GM12875 (cell line): Measurements from ENCODE around the gene ACAA2.
A peak's percentile ranks its signal among the peaks of the same experiment; 100 is the strongest.

Source experiments
- H3K4me3 ChIP-seq: one replicate; pipeline ENCODE4 v1.5.1; 2011; ENCODE audit warnings: low read depth, low read length, control low read depth
- TF ChIP-seq, protein P1 (sequence below): IDR thresholded peaks from 2 replicates; pipeline ENCODE4 v1.5.1; 2011; ENCODE audit warnings: low read depth, mild to moderate bottlenecking, control low read depth, inconsistent platforms, low read length, moderate library complexity, borderline replicate concordance; ENCODE audit not compliant: insufficient read depth

Gene ACAA2

DNA sequence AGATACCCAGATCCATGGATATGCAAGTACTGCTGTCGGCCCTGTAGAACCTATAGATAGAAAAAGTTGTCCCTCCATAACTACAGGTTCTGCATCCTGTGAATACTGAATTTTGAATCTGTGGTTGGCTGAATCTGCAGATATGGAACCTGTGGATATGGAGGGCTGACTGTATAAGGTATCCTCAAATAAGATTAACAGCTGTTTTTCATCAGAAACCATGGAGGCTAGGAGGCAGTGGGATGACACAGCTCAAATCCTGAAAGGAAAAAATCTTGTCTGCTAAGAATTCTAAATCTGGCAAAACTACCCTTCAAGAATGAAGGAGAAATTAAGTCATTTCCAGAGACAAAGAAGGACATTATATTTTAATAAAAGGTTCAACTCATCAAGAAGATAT is 14.7 kb upstream of the ACAA2 start:
- TF ChIP-seq, protein P1, sequence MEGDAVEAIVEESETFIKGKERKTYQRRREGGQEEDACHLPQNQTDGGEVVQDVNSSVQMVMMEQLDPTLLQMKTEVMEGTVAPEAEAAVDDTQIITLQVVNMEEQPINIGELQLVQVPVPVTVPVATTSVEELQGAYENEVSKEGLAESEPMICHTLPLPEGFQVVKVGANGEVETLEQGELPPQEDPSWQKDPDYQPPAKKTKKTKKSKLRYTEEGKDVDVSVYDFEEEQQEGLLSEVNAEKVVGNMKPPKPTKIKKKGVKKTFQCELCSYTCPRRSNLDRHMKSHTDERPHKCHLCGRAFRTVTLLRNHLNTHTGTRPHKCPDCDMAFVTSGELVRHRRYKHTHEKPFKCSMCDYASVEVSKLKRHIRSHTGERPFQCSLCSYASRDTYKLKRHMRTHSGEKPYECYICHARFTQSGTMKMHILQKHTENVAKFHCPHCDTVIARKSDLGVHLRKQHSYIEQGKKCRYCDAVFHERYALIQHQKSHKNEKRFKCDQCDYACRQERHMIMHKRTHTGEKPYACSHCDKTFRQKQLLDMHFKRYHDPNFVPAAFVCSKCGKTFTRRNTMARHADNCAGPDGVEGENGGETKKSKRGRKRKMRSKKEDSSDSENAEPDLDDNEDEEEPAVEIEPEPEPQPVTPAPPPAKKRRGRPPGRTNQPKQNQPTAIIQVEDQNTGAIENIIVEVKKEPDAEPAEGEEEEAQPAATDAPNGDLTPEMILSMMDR, result no peak
- H3K4me3 ChIP-seq, result no peak overlapping the region

DNA sequence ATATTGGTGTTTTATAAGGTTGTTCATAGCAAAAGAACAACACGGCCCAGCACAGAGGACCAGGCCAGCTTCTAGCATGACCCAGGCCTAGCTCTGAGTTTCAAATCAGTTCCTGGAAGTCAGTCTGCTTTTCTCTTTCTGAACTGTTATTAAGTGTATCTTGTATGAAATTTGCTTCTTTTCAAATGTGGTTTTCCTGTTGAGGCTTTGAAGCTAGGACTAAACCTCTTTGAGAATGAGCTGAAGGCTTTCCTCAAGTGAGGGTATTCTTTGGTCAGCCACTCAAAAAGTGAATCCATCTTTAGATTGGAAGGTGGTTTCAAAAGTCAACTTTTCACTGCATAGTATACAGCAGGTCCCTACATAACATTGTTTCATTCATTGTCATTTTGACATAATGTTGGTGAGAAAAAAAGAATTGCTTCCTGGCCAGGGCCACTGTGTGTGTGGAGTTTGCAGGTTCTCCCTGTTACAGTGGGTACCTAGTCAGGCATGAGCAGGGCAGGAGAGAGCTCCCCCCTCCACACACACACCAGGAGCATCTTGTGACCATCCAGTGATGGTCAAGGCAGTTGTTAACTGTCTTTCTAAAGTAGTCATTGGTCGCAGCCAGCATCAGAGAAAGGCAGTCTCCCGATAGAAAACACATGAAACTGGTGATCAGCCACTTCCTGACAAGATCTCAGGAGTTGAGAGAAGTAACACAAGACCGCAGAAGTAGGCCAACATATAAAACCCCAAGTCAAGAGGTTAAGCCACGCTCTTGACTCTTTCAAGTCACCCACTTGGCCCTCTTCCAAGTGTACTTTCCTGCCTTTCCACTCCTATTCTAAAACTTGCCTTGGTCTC is 6.7 kb upstream of the ACAA2 start:
- no peak overlapping the region for H3K4me3 ChIP-seq
- TF ChIP-seq, protein P1, result no peak

DNA sequence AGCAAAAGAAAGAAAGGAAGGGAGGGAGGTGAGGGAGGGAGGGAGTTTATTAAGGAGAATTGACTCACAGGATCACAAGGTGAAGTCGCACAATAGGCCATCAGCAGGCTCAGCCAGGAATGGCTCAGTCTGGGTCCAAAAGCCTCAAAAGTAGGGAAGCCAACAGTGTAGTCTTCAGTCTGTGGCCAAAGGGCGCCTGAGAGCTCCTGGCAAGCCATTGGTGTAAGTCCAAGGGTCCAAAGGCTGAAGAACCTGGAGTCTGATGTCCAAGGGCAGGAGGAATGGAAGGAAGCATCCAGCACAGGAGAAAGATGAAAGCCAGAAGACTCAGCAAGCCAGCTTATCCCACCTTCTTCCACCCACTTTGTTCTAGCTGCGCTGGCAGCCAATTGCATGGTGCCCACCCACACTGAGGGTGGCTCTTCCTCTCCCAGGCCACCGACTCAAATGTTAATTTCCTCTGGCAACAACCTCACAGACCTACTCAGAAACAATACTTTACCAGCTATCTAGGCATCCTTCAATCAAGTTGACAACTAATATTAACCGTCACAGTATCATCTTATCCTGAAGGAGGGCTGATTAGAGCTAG is 5.8 kb upstream of the ACAA2 start:
- TF ChIP-seq, protein P1, result no peak
- H3K4me3 ChIP-seq, result no peak overlapping the region

DNA sequence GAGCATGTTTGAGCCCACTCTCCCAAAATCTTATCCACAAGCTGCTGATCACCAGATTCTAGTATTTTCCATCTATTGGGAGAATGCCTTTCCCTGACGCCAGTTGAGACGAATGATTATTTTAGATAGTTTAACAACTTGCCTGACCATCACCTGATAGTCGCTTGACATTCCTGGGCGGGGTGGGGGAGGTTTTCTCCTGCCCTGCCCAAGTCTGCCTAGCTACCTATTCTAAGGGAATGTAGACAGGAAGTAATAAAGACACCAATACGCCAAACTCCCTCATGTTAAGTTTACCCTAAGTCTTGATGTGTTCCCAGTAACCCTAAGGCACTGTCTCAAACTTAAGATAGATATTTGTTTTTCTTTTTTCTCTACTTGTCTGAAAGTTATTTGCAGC is 4.6 kb upstream of the ACAA2 start:
- TF ChIP-seq, protein P1, result no peak
- no peak overlapping the region for H3K4me3 ChIP-seq

DNA sequence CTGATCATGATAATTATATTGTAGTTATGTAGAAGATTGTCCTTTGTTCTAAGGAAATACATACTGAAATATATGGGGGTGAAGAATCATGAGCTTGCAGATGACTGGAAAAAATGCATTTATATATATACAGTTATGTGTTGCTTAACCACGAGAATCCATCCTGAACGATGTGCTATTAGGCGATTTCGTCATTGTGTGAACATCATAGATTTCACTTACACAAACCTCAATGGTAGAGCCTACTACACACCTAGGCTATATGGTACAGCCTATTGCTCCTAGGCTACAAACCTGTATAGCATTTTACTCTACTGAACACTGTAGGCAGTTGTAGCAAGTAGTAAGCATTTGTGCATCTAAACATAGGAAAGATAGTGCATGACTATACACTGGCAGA is 2.6 kb upstream of the ACAA2 start:
- TF ChIP-seq, protein P1, result no peak
- no peak overlapping the region for H3K4me3 ChIP-seq

DNA sequence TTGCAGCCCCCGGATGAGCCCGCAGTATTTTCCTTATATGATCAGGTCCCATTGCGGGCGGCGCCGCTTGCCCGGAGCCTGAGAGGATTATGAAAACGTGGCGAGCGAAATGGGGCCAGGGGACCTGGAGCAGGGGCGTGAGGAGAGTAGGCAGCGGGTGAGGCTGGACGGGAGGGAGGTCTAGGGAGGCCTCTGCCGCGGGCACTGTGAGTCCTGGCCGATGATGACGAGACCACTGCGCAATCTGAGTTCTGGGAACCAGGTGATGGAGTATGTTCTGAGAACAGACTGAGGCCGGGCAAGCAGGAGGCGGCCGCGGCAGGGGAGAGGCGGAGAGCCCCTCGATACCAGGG is 790 bp upstream of the ACAA2 start:
- peak overlapping the region; percentile 76 for H3K4me3 ChIP-seq
- TF ChIP-seq, protein P1, result no peak

DNA sequence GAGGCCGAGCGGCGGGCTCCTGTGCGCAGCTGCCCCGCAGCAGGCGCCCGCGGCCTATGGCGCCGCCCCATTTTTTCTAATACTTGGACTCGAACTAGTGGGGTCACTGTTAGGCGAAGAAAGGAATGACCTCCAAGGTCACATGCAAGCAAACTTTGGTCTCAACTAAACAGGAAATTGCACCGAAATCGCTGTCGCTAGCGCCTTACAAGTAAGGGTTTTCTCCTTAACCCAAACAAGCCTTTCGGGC is 339 bp downstream of the ACAA2 start:
- H3K4me3 ChIP-seq, result peak overlapping the region; percentile 76
- TF ChIP-seq, protein P1, result no peak
